OCI-LY7 (cell line): ENCODE measurements around the gene KIF1B. TPM values are rescaled to one million over a fixed set of nuclear protein-coding genes. Genes with fewer than 3 reads are reported as not detected.

Source experiments
- BruUV-seq: library from RNA; stranded (reverse); fragments of 400-500 nt; replicated peaks from 2 replicates; lab custom pipeline; 2021; lab: Mats Ljungman, UMichigan
- CTCF ChIA-PET: fragments of 300-600 bp; sonication (Branson Sonifier 250); formaldehyde crosslinking; loops from one replicate; lab custom pipeline; 2022; ENCODE audit warnings: antibody characterized with exemption; ENCODE audit not compliant: unreplicated experiment; lab: Charles Lee
- POLR2A ChIA-PET: fragments of 300-600 bp; sonication (Branson Sonifier 250); formaldehyde crosslinking; loops from one replicate; lab custom pipeline; 2022; ENCODE audit warnings: antibody characterized with exemption; lab: Charles Lee
- DNase-seq: peaks from one replicate; pipeline ENCODE4 v3.0.0-alpha.2; 2015; ENCODE audit warnings: low spot score
- H2AFZ ChIP-seq: fragments of 200-600 bp; sonication (generic), shearing (Covaris generic); 2 replicates; pipeline ENCODE4 v1.6.1; 2014; ENCODE audit warnings: mild to moderate bottlenecking, antibody characterized with exemption, low read length, moderate library complexity
- H3K27ac ChIP-seq: fragments of 200-600 bp; sonication (generic); 2 replicates; pipeline ENCODE4 v1.5.1; 2014; ENCODE audit warnings: mixed run types, low read depth, mild to moderate bottlenecking, moderate library complexity, low read length, inconsistent platforms; ENCODE audit not compliant: poor library complexity, severe bottlenecking
- H3K36me3 ChIP-seq: fragments of 200-600 bp; sonication (generic); 2 replicates; pipeline ENCODE4 v1.6.1; 2014; ENCODE audit warnings: mild to moderate bottlenecking, antibody characterized with exemption, low read length, moderate library complexity, mixed read lengths; ENCODE audit not compliant: insufficient read depth
- H3K4me1 ChIP-seq: fragments of 200-600 bp; sonication (generic); 2 replicates; pipeline ENCODE4 v1.5.1; 2014; ENCODE audit warnings: mild to moderate bottlenecking, low read length; ENCODE audit not compliant: insufficient read depth, poor library complexity, severe bottlenecking
- H3K4me2 ChIP-seq: fragments of 200-600 bp; sonication (generic); 2 replicates; pipeline ENCODE4 v1.6.1; 2014; ENCODE audit warnings: mild to moderate bottlenecking, low read length
- H3K4me3 ChIP-seq: fragments of 200-600 bp; sonication (generic); 2 replicates; pipeline ENCODE4 v1.5.1; 2014; ENCODE audit warnings: mild to moderate bottlenecking, low read depth, low read length; ENCODE audit not compliant: poor library complexity, severe bottlenecking
- H3K79me2 ChIP-seq: fragments of 200-600 bp; sonication (generic); 2 replicates; pipeline ENCODE4 v1.6.1; 2016; ENCODE audit warnings: low read depth, mild to moderate bottlenecking, low read length, moderate library complexity, mixed read lengths; ENCODE audit not compliant: insufficient read depth
- H3K9me2 ChIP-seq: fragments of 200-600 bp; sonication (generic); 2 replicates; pipeline ENCODE4 v1.6.1; 2016; ENCODE audit warnings: mild to moderate bottlenecking, low read length, mixed read lengths; ENCODE audit not compliant: insufficient read depth
- H3K9me3 ChIP-seq: fragments of 200-600 bp; sonication (generic); 2 replicates; pipeline ENCODE4 v1.6.1; 2014; ENCODE audit warnings: mild to moderate bottlenecking, mixed run types, low read length, mixed read lengths
- H4K20me1 ChIP-seq: fragments of 200-600 bp; sonication (generic); 2 replicates; pipeline ENCODE4 v1.6.1; 2014; ENCODE audit warnings: mild to moderate bottlenecking, antibody characterized with exemption, low read length, moderate library complexity, mixed read lengths; ENCODE audit not compliant: insufficient read depth
- EZH2phosphoT487 ChIP-seq: fragments of 200-600 bp; sonication (generic); IDR thresholded peaks from 2 replicates; pipeline ENCODE4 v1.6.1; 2018; ENCODE audit warnings: low read depth, borderline replicate concordance, mild to moderate bottlenecking, mixed run types, antibody characterized with exemption, low read length, moderate library complexity, mixed read lengths
- intact Hi-C: fragments of 100-400 bp; cut with micrococcal nuclease; formaldehyde crosslinking; loops from one replicate; pipeline ENCODE4 v1.10.0; 2022; ENCODE audit not compliant: unreplicated experiment
- total RNA-seq, 2 experiments: library from RNA; depleted of rRNA in 1 of 2; stranded (reverse); fragments of >200 nt in 1 of 2; shearing (Covaris generic) in 1 of 2; gene quantifications; 2 replicates each; pipeline ENCODE4 v1.2.3, GENCODE V29; 2014 to 2022
- TF ChIP-seq, protein P1 (sequence below): fragments of 200-600 bp; sonication (generic); conservative IDR thresholded peaks from 2 replicates; pipeline ENCODE4 v1.5.1; 2014; ENCODE audit warnings: mild to moderate bottlenecking, antibody characterized with exemption, low read length, moderate library complexity, mixed read lengths

The KIF1B gene
- total RNA-seq, 2 experiments from 2014 or later: 3.8 to 4.8 TPM

DNA sequence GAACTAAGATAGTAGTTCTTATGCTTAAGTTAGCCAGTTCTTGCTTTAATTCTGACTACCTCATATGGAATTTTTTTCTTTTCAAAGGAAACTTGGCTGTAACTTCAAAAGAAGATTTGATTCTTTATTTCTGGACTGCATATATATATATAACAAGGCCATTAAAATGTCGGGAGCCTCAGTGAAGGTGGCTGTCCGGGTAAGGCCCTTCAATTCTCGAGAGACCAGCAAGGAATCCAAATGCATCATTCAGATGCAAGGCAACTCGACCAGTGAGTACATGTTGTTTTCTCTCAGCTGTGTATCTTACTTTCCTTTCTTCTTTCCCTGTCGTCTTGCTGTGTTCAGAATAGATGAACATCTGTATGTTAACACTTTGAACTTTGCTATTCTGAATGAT is 21.8 kb downstream of the KIF1B start:
- no peak overlapping the region for H3K4me2 ChIP-seq
- no TSS peak for BruUV-seq
- no peak for TF ChIP-seq EZH2phosphoT487
- TF ChIP-seq, protein P1, sequence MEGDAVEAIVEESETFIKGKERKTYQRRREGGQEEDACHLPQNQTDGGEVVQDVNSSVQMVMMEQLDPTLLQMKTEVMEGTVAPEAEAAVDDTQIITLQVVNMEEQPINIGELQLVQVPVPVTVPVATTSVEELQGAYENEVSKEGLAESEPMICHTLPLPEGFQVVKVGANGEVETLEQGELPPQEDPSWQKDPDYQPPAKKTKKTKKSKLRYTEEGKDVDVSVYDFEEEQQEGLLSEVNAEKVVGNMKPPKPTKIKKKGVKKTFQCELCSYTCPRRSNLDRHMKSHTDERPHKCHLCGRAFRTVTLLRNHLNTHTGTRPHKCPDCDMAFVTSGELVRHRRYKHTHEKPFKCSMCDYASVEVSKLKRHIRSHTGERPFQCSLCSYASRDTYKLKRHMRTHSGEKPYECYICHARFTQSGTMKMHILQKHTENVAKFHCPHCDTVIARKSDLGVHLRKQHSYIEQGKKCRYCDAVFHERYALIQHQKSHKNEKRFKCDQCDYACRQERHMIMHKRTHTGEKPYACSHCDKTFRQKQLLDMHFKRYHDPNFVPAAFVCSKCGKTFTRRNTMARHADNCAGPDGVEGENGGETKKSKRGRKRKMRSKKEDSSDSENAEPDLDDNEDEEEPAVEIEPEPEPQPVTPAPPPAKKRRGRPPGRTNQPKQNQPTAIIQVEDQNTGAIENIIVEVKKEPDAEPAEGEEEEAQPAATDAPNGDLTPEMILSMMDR: no peak
- no peak overlapping the region for H2AFZ ChIP-seq
- H4K20me1 ChIP-seq: no peaks in the 10 kb centered on the region
- no peaks in the 10 kb centered on the region for H3K9me2 ChIP-seq
- no peaks in the 10 kb centered on the region for H3K9me3 ChIP-seq
- DNase-seq: no peak
- H3K4me1 ChIP-seq: peaks cover 4% of the 10 kb centered on the region
- no peaks in the 10 kb centered on the region for H3K36me3 ChIP-seq
- H3K79me2 ChIP-seq: no peaks in the 10 kb centered on the region
- ChIA-PET POLR2A (no interaction called here), CTCF (no interaction called here)
- no peak overlapping the region for H3K4me3 ChIP-seq
- H3K27ac ChIP-seq: no peak overlapping the region
- intact Hi-C loops: no loop called here

GRCh38 chr1:10236405-10237156 is 26.2 kb downstream of the KIF1B start:
- CTCF ChIA-PET: no interaction called here
- no TSS peak for BruUV-seq
- no peaks in the 10 kb centered on the region for H3K79me2 ChIP-seq

More at GRCh38 chr1:10236405-10237156, 26.2 kb downstream of the KIF1B start:
- H3K4me3 ChIP-seq: no peak overlapping the region
- no peak for DNase-seq
- no peak overlapping the region for H3K27ac ChIP-seq
- peaks cover 6% of the 10 kb centered on the region for H3K4me1 ChIP-seq
- no peak overlapping the region for H3K4me2 ChIP-seq
- no peak overlapping the region for H2AFZ ChIP-seq
- H3K36me3 ChIP-seq: no peaks in the 10 kb centered on the region
- no peaks in the 10 kb centered on the region for H4K20me1 ChIP-seq
- POLR2A ChIA-PET: interaction anchor here (0.6 kb wide), 2 partner anchors 20 to 180 kb away, joined by 3 read pairs; no protein-coding TSS in a partner anchor
- no peaks in the 10 kb centered on the region for H3K9me3 ChIP-seq
- intact Hi-C loops: no loop called here
- TF ChIP-seq EZH2phosphoT487: no peak
- TF ChIP-seq, protein P1: no peak
- H3K9me2 ChIP-seq: no peaks in the 10 kb centered on the region
